H9 (cell line): ENCODE results near the gene NPHP4. TPM values are rescaled to one million over a fixed set of nuclear protein-coding genes. Genes with fewer than 3 reads are reported as not detected.

Source experiments
- DNase-seq: peaks from one replicate; pipeline ENCODE4 v3.0.0-alpha.2; 2017
- H2AFZ ChIP-seq: one replicate; pipeline ENCODE4 v1.6.1; 2013; ENCODE audit warnings: mild to moderate bottlenecking, low read length, control low read depth, moderate library complexity
- H2AK5ac ChIP-seq: 2 replicates; pipeline ENCODE4 v1.6.1; 2013; ENCODE audit warnings: low read length, control low read depth, mixed read lengths; ENCODE audit not compliant: insufficient read length
- H2BK120ac ChIP-seq: one replicate; pipeline ENCODE4 v1.6.1; 2013; ENCODE audit warnings: low read depth, mild to moderate bottlenecking, low read length, control low read depth, inconsistent platforms; ENCODE audit not compliant: poor library complexity, severe bottlenecking
- H2BK12ac ChIP-seq: 2 replicates; pipeline ENCODE4 v1.6.1; 2013; ENCODE audit warnings: low read length, control low read depth, mixed read lengths, low read depth; ENCODE audit not compliant: insufficient read length
- H2BK15ac ChIP-seq: 2 replicates; pipeline ENCODE4 v1.6.1; 2013; ENCODE audit warnings: low read depth, low read length, control low read depth
- H2BK20ac ChIP-seq: one replicate; pipeline ENCODE4 v1.6.1; 2013; ENCODE audit warnings: low read depth, mild to moderate bottlenecking, low read length, control low read depth, inconsistent platforms; ENCODE audit not compliant: poor library complexity, severe bottlenecking
- H2BK5ac ChIP-seq: 2 replicates; pipeline ENCODE4 v1.6.1; 2013; ENCODE audit warnings: low read length, control low read depth, mixed read lengths; ENCODE audit not compliant: insufficient read length
- H3K14ac ChIP-seq: 2 replicates; pipeline ENCODE4 v1.6.1; 2013; ENCODE audit warnings: low read length, control low read depth; ENCODE audit not compliant: insufficient read depth
- H3K18ac ChIP-seq: 2 replicates; pipeline ENCODE4 v1.6.1; 2013; ENCODE audit warnings: low read depth, mild to moderate bottlenecking, mixed read lengths, low read length, control low read depth; ENCODE audit not compliant: insufficient read length
- H3K23ac ChIP-seq: 2 replicates; pipeline ENCODE4 v1.6.1; 2013; ENCODE audit warnings: low read length, control low read depth, mixed read lengths, low read depth; ENCODE audit not compliant: insufficient read length
- H3K23me2 ChIP-seq: 2 replicates; pipeline ENCODE4 v1.6.1; 2013; ENCODE audit warnings: low read depth, mild to moderate bottlenecking, mixed read lengths, low read length, control low read depth; ENCODE audit not compliant: insufficient read length, poor library complexity, severe bottlenecking
- H3K27ac ChIP-seq: 2 replicates; pipeline ENCODE4 v1.5.1; 2013; ENCODE audit warnings: low read length, control low read depth, mixed read lengths, low read depth; ENCODE audit not compliant: insufficient read length
- H3K27me3 ChIP-seq: 2 replicates; pipeline ENCODE4 v1.6.1; 2013; ENCODE audit warnings: low read length, control low read depth, inconsistent platforms; ENCODE audit not compliant: insufficient read depth
- H3K4ac ChIP-seq: 2 replicates; pipeline ENCODE4 v1.6.1; 2013; ENCODE audit warnings: low read depth, mild to moderate bottlenecking, control low read depth, inconsistent platforms, low read length, moderate library complexity
- H3K4me1 ChIP-seq: 2 replicates; pipeline ENCODE4 v1.6.1; 2013; ENCODE audit warnings: low read length, control low read depth, inconsistent platforms; ENCODE audit not compliant: insufficient read depth
- H3K4me2 ChIP-seq: 2 replicates; pipeline ENCODE4 v1.6.1; 2013; ENCODE audit warnings: low read length, control low read depth, mixed read lengths; ENCODE audit not compliant: insufficient read length, insufficient read depth
- H3K56ac ChIP-seq: 2 replicates; pipeline ENCODE4 v1.6.1; 2013; ENCODE audit warnings: low read depth, mild to moderate bottlenecking, mixed read lengths, low read length, control low read depth; ENCODE audit not compliant: insufficient read length
- H3K79me1 ChIP-seq: 2 replicates; pipeline ENCODE4 v1.6.1; 2013; ENCODE audit warnings: low read depth, mild to moderate bottlenecking, moderate library complexity, low read length, control low read depth, inconsistent platforms; ENCODE audit not compliant: insufficient read depth, poor library complexity, severe bottlenecking
- H3K79me2 ChIP-seq: 2 replicates; pipeline ENCODE4 v1.6.1; 2013; ENCODE audit warnings: low read length, control low read depth, inconsistent platforms; ENCODE audit not compliant: insufficient read depth
- H3K9ac ChIP-seq: 2 replicates; pipeline ENCODE4 v1.6.1; 2013; ENCODE audit warnings: low read length, control low read depth, mixed read lengths; ENCODE audit not compliant: insufficient read length; ENCODE audit errors: extremely low read depth
- H3K9me3 ChIP-seq: one replicate; pipeline ENCODE4 v1.6.1; 2013; ENCODE audit warnings: low read depth, low read length, inconsistent platforms; ENCODE audit not compliant: control insufficient read depth
- H3T11ph ChIP-seq: one replicate; pipeline ENCODE4 v1.6.1; 2013; ENCODE audit warnings: mild to moderate bottlenecking, low read length, control low read depth, inconsistent platforms
- H4K20me1 ChIP-seq: one replicate; pipeline ENCODE4 v1.6.1; 2013; ENCODE audit not compliant: control insufficient read depth, insufficient read length, insufficient read depth
- H4K5ac ChIP-seq: 2 replicates; pipeline ENCODE4 v1.6.1; 2013; ENCODE audit warnings: low read depth, mild to moderate bottlenecking, mixed read lengths, low read length, control low read depth; ENCODE audit not compliant: insufficient read length
- H4K8ac ChIP-seq: replicated peaks from 2 replicates; pipeline ENCODE4 v1.6.1; 2013; ENCODE audit warnings: low read length, control low read depth, mixed read lengths, low read depth; ENCODE audit not compliant: insufficient read length
- H4K91ac ChIP-seq: 2 replicates; pipeline ENCODE4 v1.6.1; 2013; ENCODE audit warnings: low read depth, mild to moderate bottlenecking, moderate library complexity, mixed read lengths, low read length, control low read depth; ENCODE audit not compliant: insufficient read length
- H3K27ac Mint-ChIP-seq, 3 experiments: 2 replicates in 2 of 3; 3 replicates in 1 of 3; pipeline ENCODE4 v1.8.0; 2020 to 2021; ENCODE audit warnings: mixed read lengths in 3 of 3, mild to moderate bottlenecking in 1 of 3, moderate library complexity in 1 of 3
- H3K27me3 Mint-ChIP-seq: 2 replicates; pipeline ENCODE4 v1.8.0; 2021; ENCODE audit warnings: low read depth, mild to moderate bottlenecking, moderate library complexity, mixed read lengths
- H3K36me3 Mint-ChIP-seq, 3 experiments: 2 replicates in 2 of 3; 3 replicates in 1 of 3; pipeline ENCODE4 v1.8.0; 2020 to 2021; ENCODE audit warnings: low read depth in 3 of 3, mixed read lengths in 3 of 3; ENCODE audit not compliant: insufficient read depth in 1 of 3
- H3K4me1 Mint-ChIP-seq, 2 experiments: 2 replicates each; pipeline ENCODE4 v1.8.0; 2020; ENCODE audit warnings: mixed read lengths in 2 of 2
- H3K4me3 Mint-ChIP-seq, 2 experiments: 2 replicates in 1 of 2; 3 replicates in 1 of 2; pipeline ENCODE4 v1.8.0; 2020 to 2021; ENCODE audit warnings: mild to moderate bottlenecking in 2 of 2, mixed read lengths in 2 of 2, moderate library complexity in 1 of 2
- H3K9me3 Mint-ChIP-seq, 2 experiments: 2 replicates in 1 of 2; 3 replicates in 1 of 2; pipeline ENCODE4 v1.8.0; 2020; ENCODE audit warnings: mild to moderate bottlenecking in 2 of 2, mixed read lengths in 2 of 2, moderate library complexity in 1 of 2
- WGBS: extraction: QIAGEN DNeasy Blood & Tissue Kit; methylation state at CpG from one replicate; pipeline ENCODE4 v1.1.7; 2013; ENCODE audit warnings: missing lambda C conversion rate, low lambda C conversion rate, mixed read lengths; ENCODE audit not compliant: insufficient read length; ENCODE audit errors: extremely low coverage; 5-methylcytosine and 5-hydroxymethylcytosine counted together
- total RNA-seq: library from RNA; stranded (reverse); gene quantifications from 2 replicates; pipeline ENCODE4 v1.2.1, GENCODE V29; 2021
- TF ChIP-seq, protein P1 (sequence below): fragments of 200-600 bp; sonication (generic); conservative IDR thresholded peaks from 3 replicates; pipeline ENCODE4 v1.8.0; 2021; ENCODE audit warnings: antibody characterized with exemption, mild to moderate bottlenecking

Gene NPHP4
- total RNA-seq, 1 experiment from 2014 or later, result 17.6 TPM

- no peak overlapping the region for H4K91ac ChIP-seq
These were observed 74.0 kb downstream of the NPHP4 start for GRCh38 chr1:5918275-5918649.

More at GRCh38 chr1:5918275-5918649, 74.0 kb downstream of the NPHP4 start:
- TF ChIP-seq, protein P1, sequence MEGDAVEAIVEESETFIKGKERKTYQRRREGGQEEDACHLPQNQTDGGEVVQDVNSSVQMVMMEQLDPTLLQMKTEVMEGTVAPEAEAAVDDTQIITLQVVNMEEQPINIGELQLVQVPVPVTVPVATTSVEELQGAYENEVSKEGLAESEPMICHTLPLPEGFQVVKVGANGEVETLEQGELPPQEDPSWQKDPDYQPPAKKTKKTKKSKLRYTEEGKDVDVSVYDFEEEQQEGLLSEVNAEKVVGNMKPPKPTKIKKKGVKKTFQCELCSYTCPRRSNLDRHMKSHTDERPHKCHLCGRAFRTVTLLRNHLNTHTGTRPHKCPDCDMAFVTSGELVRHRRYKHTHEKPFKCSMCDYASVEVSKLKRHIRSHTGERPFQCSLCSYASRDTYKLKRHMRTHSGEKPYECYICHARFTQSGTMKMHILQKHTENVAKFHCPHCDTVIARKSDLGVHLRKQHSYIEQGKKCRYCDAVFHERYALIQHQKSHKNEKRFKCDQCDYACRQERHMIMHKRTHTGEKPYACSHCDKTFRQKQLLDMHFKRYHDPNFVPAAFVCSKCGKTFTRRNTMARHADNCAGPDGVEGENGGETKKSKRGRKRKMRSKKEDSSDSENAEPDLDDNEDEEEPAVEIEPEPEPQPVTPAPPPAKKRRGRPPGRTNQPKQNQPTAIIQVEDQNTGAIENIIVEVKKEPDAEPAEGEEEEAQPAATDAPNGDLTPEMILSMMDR, result no peak
- Mint-ChIP-seq H3K27ac (no peak overlapping the region), H3K27me3 (no peaks in the 10 kb centered on the region; the same call in none of the 2 replicates), H3K9me3 (no peaks in the 10 kb centered on the region), H3K4me3 (no peak overlapping the region), H3K36me3 (no peaks in the 10 kb centered on the region; a peak in 2 of 7 replicates), H3K4me1 (peaks cover 17 to 19% of the 10 kb centered on the region in 2 experiments)
- no peak overlapping the region for H3K4ac ChIP-seq
- H3T11ph ChIP-seq, result no peak overlapping the region
- H2BK120ac ChIP-seq, result no peak overlapping the region
- no peak overlapping the region for H3K14ac ChIP-seq
- no peak overlapping the region for H3K18ac ChIP-seq
- no peak overlapping the region for H3K56ac ChIP-seq
- no peak overlapping the region for H2BK12ac ChIP-seq
- H2BK20ac ChIP-seq, result no peak overlapping the region
- no peaks in the 10 kb centered on the region for H3K23me2 ChIP-seq
- no peak overlapping the region for H2BK5ac ChIP-seq
- no peak overlapping the region for H3K23ac ChIP-seq
- WGBS, result no CpG with 5 or more reads among the region's 2 CpGs
- H2BK15ac ChIP-seq, result no peak overlapping the region
- H4K8ac ChIP-seq, result no peak overlapping the region
- H2AFZ ChIP-seq, result no peak overlapping the region
- H3K4me1 ChIP-seq, result no peaks in the 10 kb centered on the region
- H3K27ac ChIP-seq, result no peak overlapping the region
- DNase-seq, result no peak
- no peaks in the 10 kb centered on the region for H3K9me3 ChIP-seq
- no peak overlapping the region for H3K4me2 ChIP-seq
- no peaks in the 10 kb centered on the region for H3K27me3 ChIP-seq
- H3K9ac ChIP-seq, result no peak overlapping the region
- no peaks in the 10 kb centered on the region for H4K20me1 ChIP-seq
- no peak overlapping the region for H2AK5ac ChIP-seq
- H4K5ac ChIP-seq, result no peak overlapping the region
- no peaks in the 10 kb centered on the region for H3K79me1 ChIP-seq
- H3K79me2 ChIP-seq, result no peaks in the 10 kb centered on the region
